Superior temporal gyrus (tissue), 1 donor: Measurements from ENCODE around the gene SYF2.
A peak's percentile ranks its signal among the peaks of the same experiment; 100 is the strongest.

Source experiments
- DNase-seq: peaks from one replicate; pipeline ENCODE4 v3.0.0-alpha.2; 2016; ENCODE audit errors: extremely low spot score

Gene SYF2

DNA sequence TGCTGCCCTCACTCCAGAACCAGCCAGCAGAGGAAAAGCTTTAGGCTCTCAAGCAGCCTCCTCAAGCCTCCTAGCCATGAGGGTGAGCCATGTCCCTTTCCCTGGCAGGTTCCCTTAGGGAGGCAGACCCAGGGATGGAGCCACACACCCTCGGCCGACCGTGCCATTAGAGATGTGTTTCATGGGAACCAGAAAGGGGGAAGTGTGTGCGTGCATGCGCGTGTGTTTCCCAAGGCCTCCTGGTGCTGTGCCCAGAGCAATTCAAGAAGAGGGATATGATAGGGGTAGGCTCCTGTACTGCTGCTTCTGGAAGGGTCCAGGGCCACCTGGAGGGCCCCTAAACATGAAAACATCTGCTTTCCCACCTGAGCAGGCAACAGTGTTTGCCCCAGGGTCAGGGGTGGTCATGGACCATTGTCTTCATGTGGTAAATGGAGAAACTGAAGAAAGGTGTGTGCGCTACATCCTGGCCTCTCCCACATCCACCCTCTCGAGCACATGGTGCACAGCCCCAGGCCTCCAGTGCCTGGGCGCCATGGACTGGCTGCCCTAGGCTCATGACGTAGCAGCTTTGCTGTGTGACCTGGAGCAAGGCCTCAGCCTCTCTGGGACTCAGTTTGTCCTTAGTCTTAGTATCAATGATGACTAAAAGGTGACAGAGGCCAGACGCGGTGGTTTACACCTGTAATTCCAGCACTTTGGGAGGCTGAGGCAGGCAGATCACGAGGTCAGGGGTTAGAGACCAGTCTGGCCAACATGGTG, 48.1 kb downstream of the SYF2 start:
- DNase-seq = no peak

DNA sequence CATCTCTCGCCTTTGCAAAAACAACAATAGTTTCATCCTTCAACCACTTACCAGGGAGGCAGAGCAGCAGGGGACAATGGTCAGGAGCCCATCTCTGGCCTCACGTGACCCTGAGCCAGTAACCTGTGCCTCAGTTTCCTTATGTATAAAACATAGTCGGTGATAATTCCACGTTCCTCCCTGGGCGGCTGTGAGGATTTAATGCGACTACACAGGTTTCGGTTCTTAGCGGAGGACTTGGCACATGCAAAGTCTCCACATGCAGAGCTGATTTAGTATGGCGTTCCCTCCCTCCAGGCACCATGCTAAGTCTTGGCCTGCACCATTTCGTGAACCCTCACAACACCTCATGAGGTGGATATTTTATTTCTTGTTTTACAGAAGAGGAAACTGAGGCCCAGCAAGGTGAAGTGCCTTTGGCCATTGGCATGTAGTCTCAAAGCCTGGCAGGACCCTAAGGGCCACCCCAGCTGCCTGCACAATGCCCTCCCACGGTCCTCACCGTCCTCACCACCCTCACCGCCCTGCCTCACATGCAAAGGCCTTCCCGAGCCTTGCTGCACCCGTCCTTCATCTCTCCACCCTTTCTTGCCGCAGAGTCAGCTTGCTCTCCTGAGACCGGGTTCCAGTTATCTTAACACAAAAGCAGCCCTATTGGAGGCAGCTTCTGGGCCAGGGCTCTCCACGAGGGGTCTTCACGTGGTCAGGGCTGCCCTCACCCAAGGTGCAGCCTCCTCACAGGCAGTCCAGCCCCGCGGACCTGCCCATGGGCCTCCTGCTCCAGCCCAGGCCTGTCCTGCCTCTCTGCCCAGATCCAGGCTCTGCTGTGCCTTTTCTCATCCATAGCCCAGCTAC, 48.9 kb downstream of the SYF2 start:
- DNase-seq = no peak

DNA sequence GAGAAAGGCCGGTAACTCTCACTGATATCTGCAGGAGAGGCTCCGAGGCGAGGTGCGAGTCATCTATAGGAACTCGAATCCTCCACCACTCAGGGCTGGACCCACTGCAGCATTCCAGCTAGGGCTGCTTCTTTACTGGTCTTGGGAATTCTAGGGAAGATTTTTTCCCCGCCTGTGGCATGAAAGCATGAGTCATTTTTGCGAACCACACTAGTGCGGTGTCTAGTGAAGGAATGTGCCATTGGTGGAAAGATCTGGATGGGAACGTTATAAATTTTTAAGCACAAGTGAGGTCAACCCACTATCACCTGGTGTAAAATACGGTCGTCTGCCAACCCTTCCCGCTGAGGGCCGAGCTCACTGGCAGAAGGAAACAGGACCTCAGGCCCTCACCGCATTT, 49.7 kb downstream of the SYF2 start:
- no peak for DNase-seq

DNA sequence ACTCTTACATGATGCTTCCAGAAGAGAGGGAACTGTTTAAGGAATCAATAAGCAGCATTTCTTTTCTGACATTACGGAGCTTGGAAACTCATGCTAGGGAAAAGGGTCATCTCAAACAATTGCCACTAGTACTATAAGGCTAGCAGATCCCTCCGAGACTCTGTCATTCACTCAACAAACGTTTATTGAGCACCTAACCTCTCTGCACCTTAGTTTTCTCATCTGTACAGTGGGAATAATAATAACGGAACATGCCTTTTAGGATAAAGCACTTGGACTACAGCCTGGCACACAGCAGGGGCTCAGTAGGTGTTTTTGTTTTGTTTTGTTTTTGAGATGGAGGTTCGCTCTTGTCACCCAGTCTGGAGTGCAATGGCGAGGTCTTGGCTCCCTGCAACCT, 51.3 kb downstream of the SYF2 start:
- no peak for DNase-seq

DNA sequence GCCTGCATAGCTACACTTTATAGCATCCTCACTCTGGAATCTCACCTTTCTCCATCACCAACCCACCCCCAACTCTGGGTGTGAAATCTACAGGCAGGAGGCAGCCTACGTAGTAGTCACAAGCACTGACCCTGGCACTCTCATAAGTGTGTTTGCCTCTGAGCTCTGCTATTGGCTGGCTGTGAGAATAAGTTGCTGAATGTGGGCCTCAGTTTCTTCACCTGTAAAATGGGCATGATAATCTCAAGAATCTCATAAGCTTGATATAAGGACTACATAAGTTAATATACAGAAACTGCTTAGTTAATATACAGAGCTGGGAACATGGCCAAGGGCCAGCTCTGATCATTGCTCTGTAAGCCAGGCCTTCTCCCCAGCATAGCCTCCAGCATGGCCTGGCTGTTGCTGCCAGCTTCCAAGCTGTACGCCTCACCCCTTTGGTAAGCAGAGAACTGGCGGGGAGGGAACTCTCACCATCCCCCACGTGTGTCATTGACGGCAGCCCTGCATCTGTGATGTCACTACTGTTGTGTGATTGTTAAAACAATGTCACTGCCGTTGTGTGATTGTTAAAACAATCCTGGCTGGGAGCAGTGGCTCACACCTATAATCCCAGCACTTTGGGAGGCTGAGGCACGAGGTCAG, 53.3 kb downstream of the SYF2 start:
- no peak for DNase-seq

DNA sequence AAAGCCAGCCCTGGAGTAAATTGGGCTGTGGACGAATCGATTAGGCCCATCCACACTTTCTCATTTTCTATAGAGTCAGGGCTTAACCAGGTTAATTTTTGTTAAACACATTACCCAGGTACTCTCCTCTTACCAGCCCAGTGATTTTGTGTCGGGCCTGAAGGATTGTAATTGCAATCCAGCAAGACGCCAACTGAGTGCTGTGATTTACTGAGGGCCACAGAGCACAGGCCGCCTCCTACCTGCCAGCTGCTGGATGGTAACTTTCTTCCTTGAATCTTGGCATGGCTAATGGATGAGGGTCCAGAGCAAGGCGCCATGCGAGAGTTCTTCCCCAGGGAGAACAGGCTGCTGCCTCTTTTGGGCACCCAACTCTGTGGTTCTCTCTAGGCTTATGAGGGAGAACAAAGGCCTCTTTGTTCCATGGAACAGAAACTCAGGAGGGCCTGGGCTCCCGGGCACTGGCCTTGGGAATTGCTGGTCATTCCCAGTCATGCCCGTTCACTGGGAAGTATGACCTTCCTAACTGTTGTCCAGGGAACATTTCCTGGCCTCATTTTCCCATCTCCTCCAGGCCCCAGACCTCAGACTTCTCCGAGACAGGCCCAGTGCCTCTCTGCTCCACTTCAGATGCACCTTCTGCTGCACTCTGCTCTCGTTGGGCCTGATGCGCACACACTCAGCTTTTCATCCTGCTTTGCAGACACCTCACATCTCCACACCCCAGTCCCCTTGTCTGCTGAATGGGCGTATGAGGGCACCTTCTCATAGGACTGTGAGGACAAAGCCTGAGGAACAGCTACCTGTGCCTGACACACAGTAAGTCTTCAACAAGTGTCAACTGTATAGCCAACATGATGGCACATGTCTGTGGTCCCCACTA, 57.3 kb downstream of the SYF2 start:
- DNase-seq = peak; percentile 75

DNA sequence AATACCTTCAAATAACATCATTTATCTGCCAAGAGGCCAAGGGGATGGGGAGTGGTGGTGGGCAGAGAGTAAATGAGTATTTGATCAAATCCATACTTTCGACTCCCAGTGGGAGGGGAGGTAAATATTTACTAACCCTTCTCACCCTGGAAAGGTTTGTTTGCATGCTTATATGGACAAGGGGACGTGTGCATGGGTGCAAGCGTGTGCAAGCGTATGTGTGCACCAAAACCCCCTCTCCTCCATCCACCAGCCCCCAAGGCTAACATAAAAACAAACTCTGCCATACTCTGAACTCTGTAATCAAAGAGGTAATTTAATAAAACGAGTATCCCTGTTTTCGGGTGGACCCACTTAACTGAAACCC, 58.0 kb downstream of the SYF2 start:
- no peak for DNase-seq

DNA sequence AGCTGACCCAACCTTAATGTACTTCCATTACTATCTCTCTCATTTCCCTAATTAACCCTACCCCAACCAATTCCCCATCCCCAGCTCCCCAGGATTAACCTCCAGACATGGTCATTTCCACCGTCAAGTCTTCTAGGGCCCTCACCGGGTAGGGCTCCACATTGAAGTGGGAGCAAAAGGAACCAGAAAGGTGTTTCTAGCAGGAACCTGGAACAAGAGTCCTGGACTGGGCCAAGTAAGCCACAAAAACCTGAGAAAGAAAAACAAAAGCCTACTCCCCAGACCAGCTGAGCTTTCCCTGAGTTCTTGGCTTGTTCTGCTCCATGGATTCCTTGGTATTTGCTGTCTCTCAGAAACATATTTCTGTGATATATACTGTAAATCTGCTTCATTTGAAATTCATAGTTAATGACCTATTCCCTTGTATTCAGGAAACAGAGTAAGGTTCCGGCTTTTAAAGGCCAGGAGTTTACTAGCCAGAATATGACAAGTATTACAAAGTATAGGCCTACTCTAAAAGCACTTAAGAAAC, 58.4 kb downstream of the SYF2 start:
- no peak for DNase-seq
